ENCODE data around the gene RNF141.
A peak's percentile ranks its signal among the peaks of the same experiment; 100 is the strongest.

RNF141 gene

DNA sequence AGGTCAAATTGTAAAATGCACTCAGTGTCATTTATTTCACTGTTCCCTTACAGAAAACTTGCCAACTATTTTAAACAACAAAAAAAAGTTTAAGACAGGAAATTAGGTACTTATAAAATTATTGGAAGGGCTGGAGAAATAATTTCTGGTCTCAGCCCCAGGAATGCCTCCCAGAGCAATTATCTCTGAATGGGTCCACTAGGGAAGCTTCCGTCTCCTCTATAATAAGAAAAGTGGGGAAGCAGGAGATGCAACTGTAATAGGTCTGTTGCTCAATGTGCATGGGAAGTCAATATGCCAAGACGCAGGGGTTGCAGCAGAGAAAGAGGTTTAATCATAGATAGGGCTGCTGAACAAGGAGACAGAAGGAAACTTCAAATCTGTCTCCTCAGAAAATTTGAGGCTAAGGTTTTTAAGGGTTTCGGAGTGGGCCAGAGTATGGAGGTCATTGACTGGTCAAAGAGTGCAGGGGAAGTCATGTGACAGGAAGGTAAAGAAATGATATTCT, 10.9 kb upstream of the RNF141 start:
- no peak for DNase-seq (ENCODE audit: low read depth)
- TF ChIP-seq, protein P1, sequence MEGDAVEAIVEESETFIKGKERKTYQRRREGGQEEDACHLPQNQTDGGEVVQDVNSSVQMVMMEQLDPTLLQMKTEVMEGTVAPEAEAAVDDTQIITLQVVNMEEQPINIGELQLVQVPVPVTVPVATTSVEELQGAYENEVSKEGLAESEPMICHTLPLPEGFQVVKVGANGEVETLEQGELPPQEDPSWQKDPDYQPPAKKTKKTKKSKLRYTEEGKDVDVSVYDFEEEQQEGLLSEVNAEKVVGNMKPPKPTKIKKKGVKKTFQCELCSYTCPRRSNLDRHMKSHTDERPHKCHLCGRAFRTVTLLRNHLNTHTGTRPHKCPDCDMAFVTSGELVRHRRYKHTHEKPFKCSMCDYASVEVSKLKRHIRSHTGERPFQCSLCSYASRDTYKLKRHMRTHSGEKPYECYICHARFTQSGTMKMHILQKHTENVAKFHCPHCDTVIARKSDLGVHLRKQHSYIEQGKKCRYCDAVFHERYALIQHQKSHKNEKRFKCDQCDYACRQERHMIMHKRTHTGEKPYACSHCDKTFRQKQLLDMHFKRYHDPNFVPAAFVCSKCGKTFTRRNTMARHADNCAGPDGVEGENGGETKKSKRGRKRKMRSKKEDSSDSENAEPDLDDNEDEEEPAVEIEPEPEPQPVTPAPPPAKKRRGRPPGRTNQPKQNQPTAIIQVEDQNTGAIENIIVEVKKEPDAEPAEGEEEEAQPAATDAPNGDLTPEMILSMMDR (IDR thresholded peaks at IDR 0.05; ENCODE audit: control insufficient read depth, insufficient read depth, low read depth, low read length, missing control alignments), result no peak
- H3K4me3 ChIP-seq (ENCODE audit: control insufficient read depth, low read depth, low read length), result no peak overlapping the region

DNA sequence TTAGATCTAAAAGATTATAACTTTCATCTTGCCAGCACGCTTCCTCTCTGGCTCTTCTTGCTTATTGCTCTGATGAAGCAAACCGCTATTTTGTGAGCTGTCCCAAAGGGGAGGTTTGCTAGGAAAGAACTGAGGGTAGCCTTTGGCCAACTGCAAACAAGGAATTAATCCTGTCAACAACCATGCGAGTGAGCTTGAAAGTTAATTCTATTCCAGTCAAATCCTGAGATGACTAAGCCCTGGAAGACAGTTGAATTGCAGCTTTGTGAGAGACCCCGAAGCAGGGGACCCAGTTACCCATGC, 10.3 kb upstream of the RNF141 start:
- no peak for DNase-seq (ENCODE audit: low read depth)
- no peak overlapping the region for H3K4me3 ChIP-seq (ENCODE audit: control insufficient read depth, low read depth, low read length)
- TF ChIP-seq, protein P1 (IDR thresholded peaks at IDR 0.05; ENCODE audit: control insufficient read depth, insufficient read depth, low read depth, low read length, missing control alignments), result no peak

DNA sequence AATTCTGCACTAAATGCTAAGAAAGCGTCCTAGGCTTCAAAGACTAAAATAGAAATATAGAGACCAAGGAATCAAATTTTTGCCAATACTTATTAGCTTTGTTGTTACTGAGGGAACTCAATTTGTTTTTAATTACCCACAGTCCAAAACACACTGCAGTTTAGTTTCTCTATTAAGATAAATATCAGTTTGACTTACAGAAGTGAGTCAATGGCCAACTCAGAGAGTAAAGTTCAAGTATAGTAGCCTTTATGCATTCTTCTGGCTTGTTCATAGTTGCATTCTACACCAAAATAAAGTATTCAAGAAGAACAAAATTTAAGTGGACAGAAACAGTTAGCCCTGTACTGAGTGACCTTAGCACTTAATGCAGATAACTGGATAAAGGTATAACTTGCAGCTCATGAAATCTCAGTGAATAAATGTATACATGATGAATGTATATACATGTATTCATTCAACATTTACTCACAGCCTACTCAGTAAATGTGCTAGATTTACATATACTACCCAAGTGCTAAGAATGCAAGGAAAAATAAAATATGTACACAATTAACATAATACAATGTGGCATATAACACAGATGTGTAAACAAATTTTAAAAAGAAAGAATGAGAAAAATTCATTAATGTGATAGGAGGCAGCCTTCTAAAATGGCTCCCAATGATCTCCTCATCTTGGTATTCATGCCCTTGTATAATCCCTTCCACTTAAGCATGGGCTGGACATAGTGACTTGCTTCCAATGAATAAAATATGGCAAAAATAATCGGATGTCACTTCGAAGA, 9.7 kb upstream of the RNF141 start:
- TF ChIP-seq, protein P1 (IDR thresholded peaks at IDR 0.05; ENCODE audit: control insufficient read depth, insufficient read depth, low read depth, low read length, missing control alignments), result no peak

DNA sequence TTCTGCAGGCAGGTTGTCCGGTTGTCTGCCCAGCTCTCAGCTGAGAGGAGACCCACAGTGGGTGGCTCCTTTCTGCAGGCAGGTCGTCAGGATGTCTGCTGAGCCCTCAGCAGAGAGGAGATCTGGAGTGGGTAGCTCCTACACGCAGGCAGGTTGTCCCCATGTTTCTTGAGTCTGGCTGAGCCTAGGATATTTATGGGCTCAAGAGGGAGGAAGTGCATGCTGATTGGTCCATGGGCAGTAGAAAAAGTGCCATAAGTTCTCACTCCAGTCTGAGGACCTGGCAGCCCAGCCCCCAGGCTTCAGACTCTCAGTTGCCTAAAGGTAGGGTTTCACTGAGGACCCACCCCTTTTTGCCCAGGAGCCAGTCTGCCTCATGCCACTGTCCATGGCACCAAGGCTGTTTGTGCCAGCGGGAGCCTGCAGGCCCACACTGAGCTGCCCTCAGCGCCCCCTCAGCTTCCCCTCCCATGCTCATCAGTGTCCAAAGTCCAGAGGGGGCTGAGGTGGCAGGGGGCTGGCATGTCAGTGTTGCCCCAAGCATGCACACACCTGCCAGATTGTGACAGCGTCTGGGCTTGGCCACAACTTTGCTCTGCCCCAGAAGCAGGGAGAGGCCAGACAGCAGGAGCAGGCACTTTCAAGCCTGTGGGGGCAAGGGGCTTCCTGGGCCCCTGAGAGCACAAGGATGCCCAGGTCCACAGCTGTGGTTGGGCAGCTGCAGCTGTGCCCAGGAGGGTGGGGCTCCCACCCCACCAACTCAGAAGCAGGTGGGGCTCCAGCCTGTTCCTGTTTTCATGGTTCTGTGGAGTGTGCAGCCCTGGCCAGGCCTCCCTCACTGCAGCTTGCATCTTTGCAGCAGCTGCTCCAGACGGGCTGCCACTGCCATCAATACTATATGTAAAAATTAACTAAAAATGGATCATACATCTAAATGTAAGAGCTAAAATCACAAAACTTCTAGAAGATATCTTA, 3.8 kb upstream of the RNF141 start:
- DNase-seq (ENCODE audit: low read depth), result no peak
- TF ChIP-seq, protein P1 (IDR thresholded peaks at IDR 0.05; ENCODE audit: control insufficient read depth, insufficient read depth, low read depth, low read length, missing control alignments), result no peak
- H3K4me3 ChIP-seq (ENCODE audit: control insufficient read depth, low read depth, low read length), result no peak overlapping the region

More for the DNA sequence above, 9.7 kb upstream of the RNF141 start:
- H3K4me3 ChIP-seq (ENCODE audit: control insufficient read depth, low read depth, low read length), result no peak overlapping the region
- DNase-seq (ENCODE audit: low read depth), result peak; percentile 24

DNA sequence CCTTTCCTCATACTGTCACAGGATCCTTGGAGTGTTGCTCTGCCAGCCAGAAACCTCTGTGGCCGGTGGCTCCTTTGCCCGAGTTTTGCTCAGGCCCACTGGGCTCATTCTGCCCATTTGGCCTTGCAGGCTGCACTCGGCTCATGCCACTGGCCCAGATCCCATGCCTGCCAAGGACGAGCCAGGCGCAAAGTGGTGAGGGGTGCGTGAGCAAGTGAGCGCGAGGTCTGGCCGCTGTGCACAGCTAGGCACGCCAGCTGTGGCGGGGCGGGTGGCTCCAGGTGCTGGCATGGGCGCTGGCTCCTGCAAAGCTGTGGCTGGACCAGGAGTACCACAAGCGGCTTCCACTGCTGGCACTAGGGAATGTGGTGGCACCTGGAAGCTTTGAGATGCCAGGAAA, 2.8 kb upstream of the RNF141 start:
- TF ChIP-seq, protein P1 (IDR thresholded peaks at IDR 0.05; ENCODE audit: control insufficient read depth, insufficient read depth, low read depth, low read length, missing control alignments), result no peak
- no peak for DNase-seq (ENCODE audit: low read depth)
- H3K4me3 ChIP-seq (ENCODE audit: control insufficient read depth, low read depth, low read length), result no peak overlapping the region

DNA sequence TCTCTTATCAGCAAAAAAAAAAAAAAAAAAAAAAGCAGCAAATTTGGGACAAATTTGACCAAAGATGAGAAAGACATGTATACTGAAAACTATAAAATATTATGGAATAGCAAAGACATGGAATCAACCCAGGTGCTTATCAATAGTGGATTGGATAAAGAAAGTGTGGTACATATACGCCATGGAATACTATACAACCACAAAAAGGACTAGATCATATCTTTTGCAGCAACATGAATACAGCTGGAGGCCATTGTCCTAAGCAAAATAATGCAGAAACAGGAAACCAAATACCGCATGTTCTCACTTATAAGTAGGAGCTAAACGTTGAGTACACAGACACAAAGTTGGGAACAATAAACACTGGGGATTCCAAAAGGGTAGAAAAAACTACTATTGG, 1.8 kb upstream of the RNF141 start:
- TF ChIP-seq, protein P1 (IDR thresholded peaks at IDR 0.05; ENCODE audit: control insufficient read depth, insufficient read depth, low read depth, low read length, missing control alignments), result no peak

More for the DNA sequence above, 1.8 kb upstream of the RNF141 start:
- H3K4me3 ChIP-seq (ENCODE audit: control insufficient read depth, low read depth, low read length), result no peak overlapping the region
- no peak for DNase-seq (ENCODE audit: low read depth)

All from AG09309 (cell line).